Measurements from ENCODE around the gene GPR137B. TPM values are rescaled to one million over a fixed set of nuclear protein-coding genes. Genes with fewer than 3 reads are reported as not detected.

GPR137B gene
- total and polyA plus RNA-seq, 4 donors: 21.6 to 52.1 (median 38.4) TPM

GRCh38 chr1:236140705-236141446 lies 1.5 kb upstream of the GPR137B start:
- H3K4me3 ChIP-seq (ENCODE audit: low read depth, low read length): peak overlapping the region; percentile 53
- H3K9me3 ChIP-seq (ENCODE audit: control insufficient read depth, insufficient read depth, low read length): no peaks in the 10 kb centered on the region
- peaks cover 28% of the 10 kb centered on the region for H3K4me1 ChIP-seq (ENCODE audit: control insufficient read depth, insufficient read depth, low read length)
- 12% methylated on average over 18 of the region's 18 CpGs for WGBS (ENCODE audit: insufficient coverage)
- no peaks in the 10 kb centered on the region for H3K27me3 ChIP-seq (ENCODE audit: control insufficient read depth, insufficient read depth, low read length)
- peak overlapping the region; percentile 84 for H3K27ac ChIP-seq (ENCODE audit: low read depth, low read length)
- H3K36me3 ChIP-seq (ENCODE audit: control insufficient read depth, insufficient read depth, low read length): no peaks in the 10 kb centered on the region
- peak in 2 of 6 donors; percentile 29 to 35 for DNase-seq (ENCODE audit: low read depth in 4 of 6, low spot score in 6 of 6)

GRCh38 chr1:236141447-236142252 lies 689 bp upstream of the GPR137B start:
- WGBS (ENCODE audit: insufficient coverage): under 1% methylated on average over 38 of the region's 67 CpGs
- peak in 5 of 6 donors; percentile 33 to 93 (median 59) for DNase-seq (ENCODE audit: low read depth in 4 of 6, low spot score in 6 of 6)
- no peaks in the 10 kb centered on the region for H3K27me3 ChIP-seq (ENCODE audit: control insufficient read depth, insufficient read depth, low read length)
- H3K4me1 ChIP-seq (ENCODE audit: control insufficient read depth, insufficient read depth, low read length): peaks cover 28% of the 10 kb centered on the region
- peaks cover 5% of the 10 kb centered on the region for H3K36me3 ChIP-seq (ENCODE audit: control insufficient read depth, insufficient read depth, low read length)
- peak overlapping the region; percentile 53 for H3K4me3 ChIP-seq (ENCODE audit: low read depth, low read length)
- H3K9me3 ChIP-seq (ENCODE audit: control insufficient read depth, insufficient read depth, low read length): no peaks in the 10 kb centered on the region
- H3K27ac ChIP-seq (ENCODE audit: low read depth, low read length): peak overlapping the region; percentile 84

GRCh38 chr1:236143104-236143948 lies 987 bp downstream of the GPR137B start:
- H3K27ac ChIP-seq (ENCODE audit: low read depth, low read length): peak overlapping the region; percentile 81
- H3K27me3 ChIP-seq (ENCODE audit: control insufficient read depth, insufficient read depth, low read length): no peaks in the 10 kb centered on the region
- H3K36me3 ChIP-seq (ENCODE audit: control insufficient read depth, insufficient read depth, low read length): peaks cover 11% of the 10 kb centered on the region
- H3K4me1 ChIP-seq (ENCODE audit: control insufficient read depth, insufficient read depth, low read length): peaks cover 40% of the 10 kb centered on the region
- no peaks in the 10 kb centered on the region for H3K9me3 ChIP-seq (ENCODE audit: control insufficient read depth, insufficient read depth, low read length)
- 7% methylated on average over 38 of the region's 39 CpGs for WGBS (ENCODE audit: insufficient coverage)
- DNase-seq (ENCODE audit: low read depth in 4 of 6, low spot score in 6 of 6): peak in 3 of 6 donors; percentile 22 to 63 (median 61)
- H3K4me3 ChIP-seq (ENCODE audit: low read depth, low read length): peak overlapping the region; percentile 77

GRCh38 chr1:236144033-236144432 lies 1.7 kb downstream of the GPR137B start:
- peak overlapping the region; percentile 77 for H3K4me3 ChIP-seq (ENCODE audit: low read depth, low read length)
- H3K36me3 ChIP-seq (ENCODE audit: control insufficient read depth, insufficient read depth, low read length): peaks cover 11% of the 10 kb centered on the region
- peaks cover 47% of the 10 kb centered on the region for H3K4me1 ChIP-seq (ENCODE audit: control insufficient read depth, insufficient read depth, low read length)
- no peaks in the 10 kb centered on the region for H3K27me3 ChIP-seq (ENCODE audit: control insufficient read depth, insufficient read depth, low read length)
- no peaks in the 10 kb centered on the region for H3K9me3 ChIP-seq (ENCODE audit: control insufficient read depth, insufficient read depth, low read length)
- DNase-seq (ENCODE audit: low read depth in 4 of 6, low spot score in 6 of 6): no peak
- H3K27ac ChIP-seq (ENCODE audit: low read depth, low read length): no peak overlapping the region
- WGBS (ENCODE audit: insufficient coverage): no CpG with 5 or more reads among the region's 14 CpGs

- DNase-seq (ENCODE audit: low read depth in 4 of 6, low spot score in 6 of 6): peak in 2 of 6 donors; percentile 50 to 62
- 40% methylated on average over 7 of the region's 12 CpGs for WGBS (ENCODE audit: insufficient coverage)
- Histone ChIP-seq H3K27ac (ENCODE audit: low read depth, low read length) (no peak overlapping the region), H3K36me3 (ENCODE audit: control insufficient read depth, insufficient read depth, low read length) (peaks cover 12% of the 10 kb centered on the region), H3K9me3 (ENCODE audit: control insufficient read depth, insufficient read depth, low read length) (no peaks in the 10 kb centered on the region), H3K27me3 (ENCODE audit: control insufficient read depth, insufficient read depth, low read length) (no peaks in the 10 kb centered on the region), H3K4me1 (ENCODE audit: control insufficient read depth, insufficient read depth, low read length) (peaks cover 53% of the 10 kb centered on the region), H3K4me3 (ENCODE audit: low read depth, low read length) (peak overlapping the region; percentile 77)
These were observed 2.3 kb downstream of the GPR137B start for GRCh38 chr1:236144446-236145150.

- peaks cover 18% of the 10 kb centered on the region for H3K36me3 ChIP-seq (ENCODE audit: control insufficient read depth, insufficient read depth, low read length)
- DNase-seq (ENCODE audit: low read depth in 4 of 6, low spot score in 6 of 6): no peak
- no peaks in the 10 kb centered on the region for H3K9me3 ChIP-seq (ENCODE audit: control insufficient read depth, insufficient read depth, low read length)
- peaks cover 56% of the 10 kb centered on the region for H3K4me1 ChIP-seq (ENCODE audit: control insufficient read depth, insufficient read depth, low read length)
- H3K27me3 ChIP-seq (ENCODE audit: control insufficient read depth, insufficient read depth, low read length): no peaks in the 10 kb centered on the region
- WGBS (ENCODE audit: insufficient coverage): 71% methylated on average over 10 of the region's 10 CpGs
- no peak overlapping the region for H3K4me3 ChIP-seq (ENCODE audit: low read depth, low read length)
- no peak overlapping the region for H3K27ac ChIP-seq (ENCODE audit: low read depth, low read length)
These were observed 4.7 kb downstream of the GPR137B start for GRCh38 chr1:236147068-236147467.

- H3K27me3 ChIP-seq (ENCODE audit: control insufficient read depth, insufficient read depth, low read length): no peaks in the 10 kb centered on the region
- 87% methylated on average over 17 of the region's 17 CpGs for WGBS (ENCODE audit: insufficient coverage)
- no peak for DNase-seq (ENCODE audit: low read depth in 4 of 6, low spot score in 6 of 6)
- no peaks in the 10 kb centered on the region for H3K9me3 ChIP-seq (ENCODE audit: control insufficient read depth, insufficient read depth, low read length)
- H3K4me3 ChIP-seq (ENCODE audit: low read depth, low read length): no peak overlapping the region
- H3K4me1 ChIP-seq (ENCODE audit: control insufficient read depth, insufficient read depth, low read length): peaks cover 56% of the 10 kb centered on the region
- H3K36me3 ChIP-seq (ENCODE audit: control insufficient read depth, insufficient read depth, low read length): peaks cover 18% of the 10 kb centered on the region
- no peak overlapping the region for H3K27ac ChIP-seq (ENCODE audit: low read depth, low read length)
These were observed 5.5 kb downstream of the GPR137B start for GRCh38 chr1:236147521-236148469.

GRCh38 chr1:236148470-236148845 lies 6.1 kb downstream of the GPR137B start:
- H3K36me3 ChIP-seq (ENCODE audit: control insufficient read depth, insufficient read depth, low read length): peaks cover 18% of the 10 kb centered on the region
- H3K9me3 ChIP-seq (ENCODE audit: control insufficient read depth, insufficient read depth, low read length): no peaks in the 10 kb centered on the region
- no peaks in the 10 kb centered on the region for H3K27me3 ChIP-seq (ENCODE audit: control insufficient read depth, insufficient read depth, low read length)
- no peak overlapping the region for H3K27ac ChIP-seq (ENCODE audit: low read depth, low read length)
- no peak overlapping the region for H3K4me3 ChIP-seq (ENCODE audit: low read depth, low read length)
- 64% methylated on average over 6 of the region's 8 CpGs for WGBS (ENCODE audit: insufficient coverage)
- DNase-seq (ENCODE audit: low read depth in 4 of 6, low spot score in 6 of 6): no peak
- H3K4me1 ChIP-seq (ENCODE audit: control insufficient read depth, insufficient read depth, low read length): peaks cover 52% of the 10 kb centered on the region

All from spinal cord (tissue), 10 donors.